IPS DF 4.7 (cell line): ENCODE data around the gene EIPR1.

Source experiments
- DNase-seq: peaks from one replicate; pipeline ENCODE4 v3.0.0-alpha.2; 2013; ENCODE audit warnings: low spot score; ENCODE audit errors: extremely low read depth

Gene EIPR1

GRCh38 chr2:3307236-3307635, 70.4 kb downstream of the EIPR1 start:
- no peak for DNase-seq

GRCh38 chr2:3305952-3306351, 71.7 kb downstream of the EIPR1 start:
- DNase-seq, result no peak

GRCh38 chr2:3305431-3305830, 72.2 kb downstream of the EIPR1 start:
- DNase-seq, result no peak

DNA sequence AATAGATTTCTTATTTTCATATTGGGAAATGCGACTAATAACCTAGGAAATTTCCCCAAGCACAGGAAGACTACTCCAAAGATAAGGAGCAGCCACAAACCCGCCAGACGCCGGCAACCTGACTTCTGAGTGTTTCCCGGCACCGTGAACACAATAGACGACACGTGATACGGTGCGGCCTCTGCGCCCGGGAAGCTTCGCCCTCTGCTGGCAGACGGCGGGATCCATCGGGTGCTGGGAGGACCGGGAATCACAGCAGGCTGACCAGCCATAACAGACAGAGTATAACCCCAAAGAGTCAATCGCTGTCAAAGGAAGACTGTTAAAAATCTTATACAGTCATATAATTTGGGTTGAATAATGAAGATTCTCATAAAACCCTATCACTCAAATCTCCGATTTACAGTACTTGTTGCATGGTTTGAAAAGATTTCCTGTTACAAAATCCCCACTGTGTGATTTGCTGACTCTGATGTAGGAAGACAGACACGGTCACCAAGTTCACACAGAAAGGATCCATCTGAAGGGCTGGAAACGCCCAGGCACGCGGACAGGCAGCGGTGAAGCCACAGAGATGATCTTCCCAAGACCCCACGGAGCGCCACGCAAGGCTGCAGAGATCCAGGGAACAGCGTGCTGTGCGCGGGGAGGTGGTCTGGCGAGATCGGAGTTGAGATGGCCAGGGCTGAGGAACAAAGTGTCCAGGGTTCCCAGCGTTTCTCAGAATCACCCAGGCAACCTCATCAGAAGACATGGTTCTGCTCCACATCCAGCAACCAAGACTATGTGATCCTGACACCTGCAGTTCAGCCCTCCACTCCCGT, 73.8 kb downstream of the EIPR1 start:
- DNase-seq, result peak; percentile 71

DNA sequence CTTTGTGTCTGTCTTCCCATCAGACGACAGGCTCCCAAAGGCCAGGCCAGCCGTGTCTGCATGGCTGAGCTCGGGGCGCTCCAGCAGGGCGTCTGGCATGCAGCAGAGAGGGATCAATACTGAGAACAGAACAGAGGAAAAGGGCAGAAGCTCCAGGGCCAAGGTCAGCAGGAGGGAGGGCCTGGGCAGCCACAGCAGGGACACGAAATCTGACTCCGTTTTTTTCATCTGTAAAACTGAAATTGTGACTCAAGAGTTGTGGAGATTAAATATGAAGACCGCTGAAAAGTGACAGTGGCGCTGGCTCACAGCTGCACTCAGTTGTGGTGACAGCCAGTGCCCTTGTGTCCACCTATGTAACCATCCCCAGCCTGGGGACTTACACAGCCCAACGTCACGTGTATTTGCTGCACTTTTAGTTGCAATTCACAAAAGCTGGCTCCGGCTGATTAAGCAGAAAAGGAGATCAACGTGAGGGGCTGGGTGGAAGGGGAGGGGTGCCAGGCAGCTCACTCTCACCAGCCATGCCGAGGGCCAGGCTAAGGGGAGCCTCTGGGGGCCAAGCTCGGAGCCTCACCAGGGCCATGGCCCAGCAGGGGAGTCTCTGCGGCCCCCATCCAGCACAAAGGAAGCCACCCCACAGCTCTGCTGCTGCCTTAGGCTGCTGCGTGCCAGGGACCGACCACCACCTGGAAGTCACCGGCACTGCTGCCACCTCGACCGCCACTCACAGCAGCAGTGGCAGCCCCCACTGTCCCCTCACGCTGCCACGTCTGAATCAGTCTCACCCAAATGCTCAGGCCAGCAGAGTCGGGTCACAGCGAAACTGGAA, 74.7 kb downstream of the EIPR1 start:
- no peak for DNase-seq

DNA sequence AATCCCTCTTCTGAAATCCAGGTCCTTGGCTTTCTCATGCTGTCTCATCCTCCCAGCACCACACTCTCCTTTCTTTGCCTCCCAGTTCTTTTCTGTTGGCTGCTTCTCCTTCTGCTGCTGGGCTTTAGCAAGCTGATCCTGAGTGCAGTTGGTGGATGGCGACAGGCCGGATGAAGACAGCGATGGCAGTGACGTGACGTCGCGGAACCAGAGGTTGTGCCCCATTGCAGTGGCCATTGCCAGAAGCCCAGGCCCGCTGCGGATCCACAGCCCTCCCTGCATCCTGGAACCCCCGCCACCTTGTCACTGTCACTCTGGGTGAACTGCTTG, 75.2 kb downstream of the EIPR1 start:
- DNase-seq, result no peak

GRCh38 chr2:3301001-3301400, 76.6 kb downstream of the EIPR1 start:
- DNase-seq, result no peak

DNA sequence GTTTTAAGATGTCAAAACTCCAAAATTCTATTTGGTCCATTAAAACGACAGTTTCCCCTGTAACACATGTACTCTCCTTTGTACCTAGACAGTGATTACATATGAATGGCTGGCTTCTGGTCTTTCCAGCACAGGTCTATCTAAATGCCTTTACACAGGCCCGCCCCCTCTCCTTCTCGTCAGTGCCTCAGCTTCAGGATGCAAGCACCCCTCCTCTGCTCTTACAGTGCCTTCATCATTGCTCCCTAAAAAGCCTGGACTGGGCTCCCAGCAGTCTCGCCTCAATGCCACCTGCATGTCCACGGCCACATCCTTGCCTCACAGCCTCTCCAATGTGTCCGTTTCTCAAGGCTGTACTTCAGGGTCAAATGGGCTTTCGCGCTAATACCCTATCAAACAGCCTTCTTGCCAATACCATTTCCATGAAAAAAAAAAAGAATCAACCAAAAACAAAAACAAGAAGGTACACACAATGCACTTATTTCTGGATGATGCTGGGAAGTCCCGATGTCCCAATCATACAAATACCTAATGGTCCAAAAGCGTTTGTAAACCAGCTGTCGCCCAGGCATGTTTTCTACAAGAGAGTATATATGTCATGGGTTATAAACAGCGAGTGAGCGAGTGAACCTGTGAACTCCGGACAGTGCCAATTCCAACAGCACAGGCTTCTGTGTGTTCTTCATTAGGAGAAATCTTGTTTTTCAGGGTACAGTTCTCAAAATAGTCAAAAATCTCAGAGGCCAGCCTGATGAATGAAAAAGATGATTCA, 77.2 kb downstream of the EIPR1 start:
- no peak for DNase-seq

- no peak for DNase-seq
Observed at GRCh38 chr2:3299703-3300102, 77.9 kb downstream of the EIPR1 start.

DNA sequence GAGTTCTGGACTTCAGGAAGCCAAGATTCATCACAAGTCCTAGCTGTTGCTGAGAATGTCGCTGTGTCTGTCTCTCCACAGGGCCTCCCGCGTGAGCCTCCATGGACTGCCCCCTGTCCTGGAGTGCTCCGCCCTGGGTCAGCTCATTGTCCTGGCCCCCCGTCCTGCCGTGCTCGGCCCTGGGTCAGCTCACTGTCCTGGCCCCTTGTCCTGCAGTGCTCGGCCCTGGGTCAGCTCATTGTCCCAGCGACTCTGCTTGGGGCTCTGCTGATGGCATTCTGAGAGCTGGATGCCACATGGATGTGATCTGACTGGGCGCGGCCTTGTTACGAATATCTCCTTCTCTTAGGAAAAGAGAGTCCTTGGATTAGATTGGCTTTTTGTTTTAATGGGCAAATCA, 78.5 kb downstream of the EIPR1 start:
- no peak for DNase-seq

DNA sequence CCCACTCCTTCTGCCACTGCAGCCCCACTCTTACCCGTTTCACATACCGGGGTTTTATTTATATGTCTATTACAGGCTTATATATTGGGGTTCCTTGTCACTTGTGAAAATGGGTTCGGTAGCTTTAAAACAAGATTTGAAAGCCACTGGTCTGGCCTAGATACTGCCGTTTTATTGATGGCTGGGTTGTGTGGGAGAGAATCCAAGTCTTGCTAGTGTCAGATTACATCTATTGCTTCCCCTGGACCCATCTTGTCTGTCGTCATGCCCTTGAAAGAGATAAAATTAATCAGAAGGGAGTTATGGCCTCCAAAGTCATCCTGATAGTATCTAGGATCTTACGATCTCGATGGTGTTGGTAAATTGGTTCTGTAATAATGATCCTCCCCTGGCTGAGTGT, 79.4 kb downstream of the EIPR1 start:
- no peak for DNase-seq

GRCh38 chr2:3297523-3297922, 80.1 kb downstream of the EIPR1 start:
- no peak for DNase-seq

GRCh38 chr2:3296182-3296972, 81.2 kb downstream of the EIPR1 start:
- no peak for DNase-seq

- no peak for DNase-seq
Observed at GRCh38 chr2:3294493-3294892, 83.1 kb downstream of the EIPR1 start.

DNA sequence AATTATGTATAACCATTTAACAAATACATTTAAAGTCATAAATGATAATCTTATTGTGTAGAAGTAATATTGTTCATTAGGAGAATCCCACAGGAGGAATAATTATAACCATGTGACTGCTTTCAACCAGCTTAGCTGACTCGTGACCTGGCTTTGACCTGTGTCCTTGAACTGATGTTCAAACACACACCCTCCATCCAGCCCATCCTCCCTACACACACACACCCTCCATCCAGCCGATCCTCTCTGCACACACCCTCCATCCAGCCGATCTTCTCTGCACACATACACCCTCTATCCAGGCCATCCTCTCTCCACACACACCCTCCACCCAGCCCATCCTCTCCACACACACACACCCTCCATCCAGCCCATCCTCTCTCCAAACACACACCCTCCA, 83.5 kb downstream of the EIPR1 start:
- DNase-seq, result no peak

DNA sequence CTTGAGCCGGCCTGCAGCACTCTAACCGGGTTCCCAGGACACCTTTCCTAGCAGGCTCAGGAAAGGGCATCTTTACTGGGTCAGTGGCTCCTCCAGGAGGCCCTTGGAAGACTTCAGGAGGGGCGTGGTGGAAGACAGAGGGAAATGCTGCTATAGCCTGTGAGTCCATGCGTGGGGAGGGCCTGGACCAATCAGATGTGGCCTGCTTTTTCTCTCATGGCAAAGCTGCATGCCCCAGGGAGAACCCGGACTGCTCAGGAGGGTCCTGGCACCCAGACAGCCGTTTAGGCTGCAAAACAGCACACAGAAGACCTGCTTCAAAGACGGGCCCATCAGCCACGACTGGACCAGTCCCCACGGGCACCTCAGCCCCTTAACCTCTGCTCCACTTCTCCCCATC, 84.4 kb downstream of the EIPR1 start:
- DNase-seq, result no peak

DNA sequence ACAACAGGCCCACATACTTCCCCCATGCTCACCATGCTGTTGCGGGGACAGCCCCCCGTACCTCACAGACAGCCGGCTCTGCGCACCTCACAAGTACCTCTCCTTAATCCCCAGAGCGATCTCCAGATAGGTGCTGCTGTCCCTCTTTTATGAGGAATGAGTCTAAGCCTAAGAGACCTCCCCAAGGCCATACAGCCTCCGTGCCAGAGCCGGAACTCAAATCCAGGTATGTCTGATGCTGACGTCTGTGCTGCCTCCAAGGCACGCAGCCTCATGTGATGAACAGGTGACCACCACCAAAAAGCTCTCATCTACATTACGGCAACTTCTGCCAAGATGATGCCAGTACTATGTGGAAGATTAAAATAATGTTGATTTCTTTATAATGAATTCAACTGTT, 85.2 kb downstream of the EIPR1 start:
- no peak for DNase-seq

DNA sequence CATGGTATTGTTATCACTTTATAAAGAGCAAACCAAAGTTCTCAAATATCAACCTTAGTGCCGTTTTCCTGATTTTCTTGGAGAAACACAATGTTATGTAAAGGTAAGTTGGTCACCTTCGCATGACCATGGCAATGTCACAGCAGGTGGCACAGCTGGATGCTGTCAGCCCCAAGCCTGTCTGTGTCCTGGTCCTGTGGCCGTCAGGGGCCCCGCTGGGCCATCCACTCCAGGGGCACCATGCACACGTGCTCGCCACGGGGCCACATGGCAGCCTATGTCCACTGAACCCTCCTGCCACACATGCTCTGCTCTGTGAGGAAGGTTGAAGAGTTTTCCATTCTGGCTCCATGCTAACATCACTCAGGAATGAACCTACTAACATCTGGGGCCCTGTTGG, 85.9 kb downstream of the EIPR1 start:
- DNase-seq, result no peak

- DNase-seq, result no peak
Observed at GRCh38 chr2:3291113-3291512, 86.5 kb downstream of the EIPR1 start.

- DNase-seq, result no peak
Observed at GRCh38 chr2:3290655-3291054, 87.0 kb downstream of the EIPR1 start.

DNA sequence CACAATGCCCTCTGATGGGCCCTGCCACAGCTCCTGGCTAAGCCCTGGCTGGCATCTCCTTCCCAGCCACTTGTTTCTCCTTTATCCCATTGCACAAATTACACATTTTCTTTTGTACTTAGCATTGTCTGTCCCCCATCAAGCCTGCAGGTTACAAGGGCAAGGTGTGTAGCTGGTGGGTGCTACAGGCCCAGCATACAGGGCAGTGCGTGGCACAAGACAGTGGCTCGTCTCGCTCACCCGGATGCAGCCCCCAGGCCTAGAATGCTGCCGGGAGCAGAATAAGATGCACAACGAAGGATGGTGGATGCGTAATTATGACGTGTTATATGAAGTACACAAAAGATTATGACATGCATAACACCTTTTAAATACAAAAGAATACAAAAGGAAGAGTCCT, 87.6 kb downstream of the EIPR1 start:
- DNase-seq, result no peak
